HFFc6 (cell line): ENCODE measurements around the gene SAP30BP. TPM values are rescaled to one million over a fixed set of nuclear protein-coding genes. Genes with fewer than 3 reads are reported as not detected.

Experiments
- DNase-seq: peaks from one replicate; pipeline ENCODE4 v3.0.0-alpha.2; 2018
- H3K27ac Mint-ChIP-seq: 2 replicates; pipeline ENCODE4 v1.8.0; 2020; ENCODE audit warnings: mild to moderate bottlenecking, mixed read lengths
- H3K27me3 Mint-ChIP-seq: 2 replicates; pipeline ENCODE4 v1.8.0; 2021; ENCODE audit warnings: mild to moderate bottlenecking, moderate library complexity, mixed read lengths; ENCODE audit not compliant: insufficient read depth
- H3K36me3 Mint-ChIP-seq: 2 replicates; pipeline ENCODE4 v1.8.0; 2021; ENCODE audit warnings: low read depth, mixed read lengths
- H3K4me1 Mint-ChIP-seq: 2 replicates; pipeline ENCODE4 v1.8.0; 2020; ENCODE audit warnings: low read depth, mixed read lengths
- H3K4me3 Mint-ChIP-seq: 2 replicates; pipeline ENCODE4 v1.8.0; 2020; ENCODE audit warnings: mild to moderate bottlenecking, moderate library complexity, mixed read lengths
- H3K9me3 Mint-ChIP-seq: 2 replicates; pipeline ENCODE4 v1.8.0; 2020; ENCODE audit warnings: mild to moderate bottlenecking, mixed read lengths
- total RNA-seq, 6 experiments: library from RNA; stranded (reverse); fragmentation: NEBNext Ultra II Directional; extraction: Animal tissue kit (Norgen Biotek cat#: 25700); gene quantifications; 2 replicates in 1 of 6; 3 replicates in 5 of 6; pipeline ENCODE4 v1.2.3, GENCODE V29; 2021
- TF ChIP-seq, protein P1 (sequence below): fragments of 200-600 bp; sonication (generic); IDR thresholded peaks from 2 replicates; pipeline ENCODE4 v1.5.0; 2021; ENCODE audit warnings: antibody characterized with exemption, mild to moderate bottlenecking

The SAP30BP gene
- total RNA-seq, 6 experiments from 2014 or later: 68.4 to 81.5 (median 71.4) TPM

DNA sequence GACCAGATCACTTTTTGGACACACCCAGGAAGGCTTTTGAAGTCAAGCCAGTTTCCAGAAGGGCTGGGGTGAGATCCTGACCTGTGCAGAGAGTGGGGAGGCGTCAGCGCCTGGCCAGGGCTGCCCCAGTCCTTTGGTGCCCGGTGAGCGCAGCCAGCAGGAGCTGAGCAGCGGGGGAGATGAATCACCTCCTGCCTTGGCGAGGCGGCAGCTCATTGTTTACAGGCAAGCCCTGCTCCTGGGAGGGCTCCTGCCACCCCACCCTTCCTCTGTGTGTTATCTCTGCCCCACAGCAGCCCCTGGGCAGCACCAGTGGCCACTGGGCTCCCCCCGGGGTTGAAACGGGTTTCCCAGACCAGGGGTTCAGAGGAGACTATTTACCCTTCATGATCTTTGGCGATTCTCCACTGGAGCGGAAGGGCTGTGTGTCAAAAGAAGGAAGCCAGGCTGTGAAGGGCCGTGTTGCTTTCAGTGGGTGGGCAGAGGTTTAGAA, 40.0 kb downstream of the SAP30BP start:
- Mint-ChIP-seq H3K27me3 (peaks cover 6% of the 10 kb centered on the region), H3K9me3 (no peaks in the 10 kb centered on the region), H3K27ac (peak overlapping the region; percentile 50), H3K4me3 (no peak overlapping the region; the same call in 1 of the 2 replicates), H3K4me1 (peaks cover 16% of the 10 kb centered on the region), H3K36me3 (peaks cover 43% of the 10 kb centered on the region)
- TF ChIP-seq, protein P1, sequence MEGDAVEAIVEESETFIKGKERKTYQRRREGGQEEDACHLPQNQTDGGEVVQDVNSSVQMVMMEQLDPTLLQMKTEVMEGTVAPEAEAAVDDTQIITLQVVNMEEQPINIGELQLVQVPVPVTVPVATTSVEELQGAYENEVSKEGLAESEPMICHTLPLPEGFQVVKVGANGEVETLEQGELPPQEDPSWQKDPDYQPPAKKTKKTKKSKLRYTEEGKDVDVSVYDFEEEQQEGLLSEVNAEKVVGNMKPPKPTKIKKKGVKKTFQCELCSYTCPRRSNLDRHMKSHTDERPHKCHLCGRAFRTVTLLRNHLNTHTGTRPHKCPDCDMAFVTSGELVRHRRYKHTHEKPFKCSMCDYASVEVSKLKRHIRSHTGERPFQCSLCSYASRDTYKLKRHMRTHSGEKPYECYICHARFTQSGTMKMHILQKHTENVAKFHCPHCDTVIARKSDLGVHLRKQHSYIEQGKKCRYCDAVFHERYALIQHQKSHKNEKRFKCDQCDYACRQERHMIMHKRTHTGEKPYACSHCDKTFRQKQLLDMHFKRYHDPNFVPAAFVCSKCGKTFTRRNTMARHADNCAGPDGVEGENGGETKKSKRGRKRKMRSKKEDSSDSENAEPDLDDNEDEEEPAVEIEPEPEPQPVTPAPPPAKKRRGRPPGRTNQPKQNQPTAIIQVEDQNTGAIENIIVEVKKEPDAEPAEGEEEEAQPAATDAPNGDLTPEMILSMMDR: no peak
- peak; percentile 36 for DNase-seq

DNA sequence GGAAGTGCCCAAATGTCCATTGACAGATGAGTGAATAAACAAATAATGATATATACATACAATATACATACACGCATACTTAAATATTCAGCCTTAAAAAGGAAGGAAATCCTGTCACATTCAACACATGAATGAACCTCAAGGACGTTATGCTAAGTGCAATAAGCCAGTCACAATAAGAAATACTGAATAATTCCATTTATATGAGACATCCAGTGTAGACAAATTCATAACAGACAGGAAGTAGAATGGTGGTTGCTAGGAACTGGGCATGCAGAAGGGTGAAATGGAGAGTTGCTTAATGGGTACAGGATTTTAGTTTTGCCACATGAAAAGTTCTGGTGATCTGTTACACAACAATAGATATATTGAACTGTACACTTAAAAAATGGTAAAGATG, 45.3 kb downstream of the SAP30BP start:
- H3K27ac Mint-ChIP-seq: no peak overlapping the region
- H3K4me3 Mint-ChIP-seq: no peak overlapping the region
- peaks cover 10% of the 10 kb centered on the region for H3K27me3 Mint-ChIP-seq
- peaks cover 7% of the 10 kb centered on the region for H3K4me1 Mint-ChIP-seq
- no peaks in the 10 kb centered on the region for H3K9me3 Mint-ChIP-seq
- TF ChIP-seq, protein P1: no peak
- DNase-seq: no peak
- peaks cover 12% of the 10 kb centered on the region for H3K36me3 Mint-ChIP-seq

DNA sequence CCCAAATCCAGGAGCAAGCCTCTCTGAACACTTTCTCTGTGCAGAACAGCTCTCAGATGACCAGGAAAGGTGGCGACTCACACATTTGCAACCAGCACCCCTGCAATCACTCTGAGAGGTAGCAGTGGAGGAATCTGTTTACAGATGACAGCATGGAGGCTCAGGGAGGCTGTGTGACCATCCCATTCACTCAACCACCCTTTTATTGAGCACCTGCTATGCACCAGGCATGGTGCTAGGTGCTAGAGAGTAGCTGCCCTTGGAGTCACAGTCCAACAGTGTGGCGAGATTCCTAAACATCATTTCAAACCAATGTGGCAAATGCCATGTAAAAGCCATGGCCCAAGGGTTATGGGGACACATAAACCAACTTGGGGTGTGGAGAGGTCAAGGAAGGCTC, 52.6 kb downstream of the SAP30BP start:
- peaks cover 22% of the 10 kb centered on the region for H3K27me3 Mint-ChIP-seq
- H3K9me3 Mint-ChIP-seq: no peaks in the 10 kb centered on the region
- TF ChIP-seq, protein P1: no peak
- no peaks in the 10 kb centered on the region for H3K4me1 Mint-ChIP-seq
- no peak overlapping the region for H3K4me3 Mint-ChIP-seq
- H3K36me3 Mint-ChIP-seq: no peaks in the 10 kb centered on the region
- H3K27ac Mint-ChIP-seq: no peak overlapping the region
- no peak for DNase-seq

DNA sequence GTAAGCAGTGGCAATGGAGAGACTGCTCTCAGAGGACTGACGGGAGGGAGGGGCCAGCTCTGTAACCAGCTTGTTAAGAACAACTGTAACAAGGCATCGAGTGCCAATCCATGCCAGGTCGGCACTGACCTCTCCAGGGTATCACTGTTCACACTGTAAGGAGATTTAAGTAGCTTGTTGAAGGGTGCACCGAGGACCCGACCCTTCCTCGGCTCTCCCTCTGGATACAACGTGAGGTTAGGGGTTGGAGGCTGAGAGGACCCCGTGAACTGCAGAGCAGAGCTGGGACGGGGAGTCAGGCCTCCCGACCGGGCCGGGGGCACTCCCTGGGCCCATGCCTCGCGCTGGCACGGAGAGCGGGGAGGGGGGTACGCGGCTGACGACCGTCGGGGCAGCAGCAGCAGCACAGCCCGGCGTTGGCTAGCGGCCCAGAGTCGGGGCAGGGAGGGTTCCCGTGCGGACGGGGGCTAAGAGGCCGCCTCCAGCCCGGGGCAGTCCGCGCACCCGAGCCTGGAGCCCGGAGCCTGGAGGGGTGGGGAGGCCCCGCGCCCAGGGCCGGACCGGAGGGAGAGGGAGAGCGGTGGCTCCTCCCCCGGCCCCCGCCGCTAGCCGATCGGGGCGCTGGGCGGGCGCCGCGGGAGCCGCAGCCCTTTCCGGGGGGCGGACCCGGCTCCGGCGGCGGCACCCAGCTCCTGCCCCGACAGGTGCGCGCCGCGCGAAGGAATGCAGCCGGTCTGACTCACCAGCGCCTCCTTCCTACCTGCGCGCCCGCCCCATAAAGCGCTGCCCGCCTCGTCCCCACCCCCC, 53.7 kb downstream of the SAP30BP start, which contains the start of gene ITGB4:
TSS of gene ITGB4 (plus strand) at position 804 of the 807 bp plus-strand sequence. CDS start 3,245 bp downstream, outside the sequence.
- no peak within 1 kb of the TSS for H3K27ac Mint-ChIP-seq
- H3K4me1 Mint-ChIP-seq: no peaks in the 10 kb centered on the region
- peaks cover 24% of the 10 kb centered on the region for H3K27me3 Mint-ChIP-seq

DNA sequence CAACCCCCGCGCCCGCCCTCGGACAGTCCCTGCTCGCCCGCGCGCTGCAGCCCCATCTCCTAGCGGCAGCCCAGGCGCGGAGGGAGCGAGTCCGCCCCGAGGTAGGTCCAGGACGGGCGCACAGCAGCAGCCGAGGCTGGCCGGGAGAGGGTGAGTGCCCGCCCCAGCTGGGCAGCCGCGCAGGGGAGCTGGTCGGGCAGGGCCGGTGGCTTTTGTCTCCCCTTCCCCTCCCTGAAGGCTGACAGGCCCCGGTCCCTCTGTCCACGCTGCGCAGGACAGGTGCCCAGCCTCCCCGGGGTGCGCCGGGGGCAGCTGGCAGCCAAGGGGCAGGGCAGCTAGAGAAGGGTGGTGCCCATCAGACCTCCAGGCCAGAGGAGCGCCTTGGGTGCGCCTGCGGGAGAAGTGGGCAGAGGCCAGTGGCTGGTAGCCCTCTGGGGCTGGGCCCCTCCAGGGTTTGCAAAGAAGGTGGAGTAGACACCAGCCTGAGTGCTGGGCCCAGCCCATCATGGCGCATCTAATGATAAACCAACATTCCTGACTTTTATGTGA, 54.4 kb downstream of the SAP30BP start:
- Mint-ChIP-seq H3K4me1 (no peaks in the 10 kb centered on the region), H3K4me3 (no peak overlapping the region), H3K36me3 (no peaks in the 10 kb centered on the region), H3K27ac (no peak overlapping the region), H3K9me3 (no peaks in the 10 kb centered on the region), H3K27me3 (peaks cover 18% of the 10 kb centered on the region)
- DNase-seq: no peak
- TF ChIP-seq, protein P1: no peak

More for the DNA sequence above, 53.7 kb downstream of the SAP30BP start, which contains the start of gene ITGB4:
- Mint-ChIP-seq H3K9me3 (no peaks in the 10 kb centered on the region), H3K4me3 (peak within 1 kb of the TSS; percentile 45), H3K36me3 (no peaks in the 10 kb centered on the region)
- TF ChIP-seq, protein P1: no peak
- DNase-seq: no peak
